ENCODE measurements around the gene DPP10.
"Not testable (repeated sequence)": the region's sequence is repeated elsewhere in the genome, so short reads cannot be mapped to it uniquely, and the experiment has no call there.

The DPP10 gene

DNA sequence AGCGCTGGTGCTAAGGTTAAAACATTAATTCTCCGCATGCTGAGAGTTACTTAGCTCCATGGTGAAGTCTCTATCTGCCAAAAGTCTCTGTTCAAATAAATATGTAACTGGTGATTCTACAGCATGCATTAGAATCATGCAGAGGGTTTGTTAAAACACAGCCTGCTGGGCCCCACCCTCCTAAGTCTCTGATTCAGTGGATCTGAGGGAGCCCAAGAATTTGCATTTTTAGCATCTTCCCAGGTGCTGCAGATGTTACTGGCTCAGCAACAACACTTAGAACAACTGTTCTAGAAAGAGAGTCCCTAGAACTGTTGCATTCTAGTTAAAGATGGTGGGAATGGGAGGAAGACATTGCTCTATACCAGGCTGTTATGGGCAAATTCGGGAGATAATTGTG is 73.4 kb downstream of the DPP10 start:
- DNase-seq (ENCODE audit: low spot score) = no peak

DNA sequence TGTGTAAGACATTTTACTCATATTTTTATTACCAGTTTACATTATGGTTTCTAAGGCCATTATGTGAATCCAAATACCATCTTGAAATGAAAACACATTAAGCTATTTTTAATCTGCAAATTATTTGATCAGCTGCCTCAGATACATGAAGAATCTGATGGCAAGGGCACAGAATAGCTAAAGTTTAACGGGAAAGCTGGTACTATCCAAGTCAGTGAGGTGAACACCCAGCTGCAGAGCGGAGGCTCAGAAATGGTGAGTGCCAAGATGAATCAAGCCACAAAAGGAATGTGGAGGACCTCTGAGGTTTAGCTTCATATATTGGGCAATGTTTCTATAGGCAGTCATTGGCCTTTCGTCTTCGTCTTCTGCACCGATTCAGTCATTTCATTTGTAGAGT is 75.1 kb downstream of the DPP10 start:
- DNase-seq (ENCODE audit: low spot score) = no peak

DNA sequence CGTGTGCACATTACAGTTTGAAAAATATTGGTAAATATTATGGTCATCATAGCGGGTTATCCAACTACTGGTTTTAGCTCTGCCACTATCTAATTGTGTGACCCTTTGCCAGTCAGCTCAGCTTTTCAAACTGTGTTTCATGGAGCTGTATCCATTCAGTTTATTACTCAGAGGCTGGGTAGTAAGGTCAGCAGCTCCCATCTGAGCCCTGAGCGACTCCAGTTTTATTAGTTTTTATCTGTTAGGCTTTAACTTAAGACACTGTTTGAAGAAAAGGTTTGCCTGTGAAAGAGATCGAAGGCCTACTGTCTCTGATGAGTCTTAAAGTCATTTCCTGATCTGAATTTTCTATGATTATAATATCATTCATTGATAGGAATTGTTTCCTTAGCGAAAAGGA is 76.3 kb downstream of the DPP10 start:
- no peak for DNase-seq (ENCODE audit: low spot score)

DNA sequence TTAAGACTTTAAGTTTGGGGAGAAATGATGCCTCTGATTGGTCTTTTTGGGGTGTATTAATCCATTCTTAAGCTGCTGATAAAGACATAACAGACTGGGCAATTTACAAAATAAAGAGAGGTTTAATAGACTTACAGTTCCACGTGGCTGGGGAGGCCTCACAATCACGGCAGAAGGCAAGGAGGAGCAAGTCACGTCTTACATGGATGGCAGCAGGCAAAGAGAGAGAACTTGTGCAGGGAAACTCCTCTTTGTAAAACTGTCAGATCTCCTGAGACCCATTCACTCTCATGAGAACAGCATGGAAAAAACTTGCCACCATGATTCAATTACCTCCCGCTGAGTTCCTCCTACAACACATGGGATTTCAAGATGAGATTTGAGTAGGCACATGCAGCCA is 80.2 kb downstream of the DPP10 start:
- DNase-seq (ENCODE audit: low spot score) = not testable (repeated sequence)

DNA sequence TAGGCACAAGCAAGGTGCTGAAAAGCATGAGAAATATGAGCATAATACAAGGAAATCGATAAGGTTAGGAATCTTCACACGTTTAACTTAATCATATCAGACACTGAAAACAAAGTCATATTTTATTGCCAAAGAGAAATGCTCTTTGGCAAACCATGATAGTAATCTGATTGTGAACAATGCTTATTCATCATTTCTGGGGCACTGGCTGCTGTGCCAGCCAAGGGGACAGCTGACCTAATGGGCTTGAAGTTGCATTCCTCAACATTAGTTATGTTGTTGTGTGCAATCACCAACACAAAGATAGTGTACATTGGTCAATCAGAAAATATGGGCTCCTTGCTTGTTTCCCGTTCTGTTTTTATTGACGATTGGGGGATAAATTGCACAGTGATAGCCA is 83.5 kb downstream of the DPP10 start:
- DNase-seq (ENCODE audit: low spot score) = no peak

DNA sequence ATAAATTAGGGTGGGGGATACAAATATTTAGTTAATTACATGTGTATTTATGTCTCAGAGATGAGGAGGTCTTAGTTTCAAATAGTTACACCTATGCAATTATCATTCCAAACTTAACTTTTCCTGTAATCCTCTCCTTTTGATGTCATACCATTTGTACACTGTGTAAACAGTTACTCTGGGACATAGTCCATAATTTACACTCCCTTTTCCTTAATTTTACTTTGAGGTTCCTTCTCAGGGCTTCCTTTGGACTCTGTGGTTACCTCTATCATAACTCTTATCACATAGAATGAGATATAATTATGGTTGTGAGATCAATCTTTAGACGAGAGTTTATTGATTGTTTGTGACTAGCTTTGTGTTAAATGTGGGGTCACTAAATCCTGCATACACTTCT is 84.4 kb downstream of the DPP10 start:
- DNase-seq (ENCODE audit: low spot score) = no peak

DNA sequence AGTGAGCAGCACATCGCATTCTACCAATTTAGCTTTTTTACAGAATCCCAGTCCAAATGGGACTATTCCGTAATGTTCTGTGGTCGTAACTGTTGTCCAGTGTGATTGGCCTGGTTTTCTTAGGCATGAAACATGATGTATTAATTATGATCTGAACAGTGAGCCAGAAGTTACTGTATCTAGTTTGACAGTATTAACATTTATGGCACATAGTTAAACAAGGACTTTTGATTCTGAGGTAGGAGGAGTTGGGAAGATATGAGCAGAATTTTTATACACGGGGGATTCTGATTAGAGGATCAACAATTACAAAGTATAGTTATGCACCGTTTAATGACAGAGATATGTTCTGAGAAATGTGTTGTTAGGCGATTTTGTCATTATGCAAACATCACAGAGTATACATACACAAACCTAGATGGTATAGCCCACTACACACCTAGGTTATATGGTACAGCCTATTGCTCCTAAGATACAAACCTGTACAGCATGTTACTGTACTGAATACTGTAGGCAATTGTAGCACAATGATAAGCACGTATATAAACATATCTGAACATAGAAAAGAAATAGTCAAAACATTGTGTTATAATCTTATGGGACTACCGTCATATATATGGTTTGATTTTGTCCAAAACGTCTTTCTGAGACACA is 85.0 kb downstream of the DPP10 start:
- DNase-seq (ENCODE audit: low spot score) = no peak

DNA sequence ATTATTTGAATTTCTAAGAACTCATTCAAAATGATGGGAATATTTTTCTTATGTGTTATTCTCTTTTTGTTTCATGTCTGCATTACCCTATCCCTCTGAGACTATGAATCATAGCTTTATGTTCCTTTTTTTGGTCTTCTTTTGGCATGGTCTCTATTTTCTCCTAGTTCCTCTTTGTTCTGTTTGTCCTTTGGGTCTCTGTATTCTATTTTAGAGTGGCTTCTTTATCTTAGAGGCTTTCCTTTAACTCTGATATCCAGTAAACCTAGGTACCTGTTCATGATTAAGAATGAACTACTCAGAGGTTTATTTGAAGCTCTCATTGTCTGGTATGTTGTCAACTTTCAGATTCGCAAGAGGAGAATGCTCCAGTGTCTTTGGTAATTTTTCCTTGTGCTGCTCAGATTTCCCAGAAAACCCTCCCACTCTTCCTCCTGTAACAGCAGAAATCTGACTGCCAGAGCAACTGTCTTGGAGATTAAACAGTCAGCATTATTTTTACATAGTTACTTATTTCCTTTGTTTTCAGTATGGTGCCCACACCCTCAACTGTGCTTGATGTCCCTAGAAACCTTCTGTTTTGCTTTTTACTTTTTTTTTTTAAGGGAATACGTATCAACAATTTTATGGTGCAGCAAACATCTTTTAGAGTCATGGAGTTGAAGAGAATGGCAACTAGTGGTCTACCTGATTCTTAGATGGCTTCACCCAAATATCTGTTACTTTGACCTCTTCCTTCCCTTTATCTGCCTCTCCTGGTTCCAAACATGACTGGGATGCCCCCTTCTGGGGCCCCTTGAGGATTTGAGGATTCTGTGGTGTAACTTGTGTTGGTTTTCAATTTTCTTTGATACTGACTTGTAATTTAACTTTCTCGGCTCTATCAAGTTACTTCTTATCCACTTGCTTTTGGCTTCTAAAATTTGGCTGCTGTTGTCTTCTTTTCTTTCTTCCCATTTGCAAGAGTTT is 92.0 kb downstream of the DPP10 start:
- no peak for DNase-seq (ENCODE audit: low spot score)

DNA sequence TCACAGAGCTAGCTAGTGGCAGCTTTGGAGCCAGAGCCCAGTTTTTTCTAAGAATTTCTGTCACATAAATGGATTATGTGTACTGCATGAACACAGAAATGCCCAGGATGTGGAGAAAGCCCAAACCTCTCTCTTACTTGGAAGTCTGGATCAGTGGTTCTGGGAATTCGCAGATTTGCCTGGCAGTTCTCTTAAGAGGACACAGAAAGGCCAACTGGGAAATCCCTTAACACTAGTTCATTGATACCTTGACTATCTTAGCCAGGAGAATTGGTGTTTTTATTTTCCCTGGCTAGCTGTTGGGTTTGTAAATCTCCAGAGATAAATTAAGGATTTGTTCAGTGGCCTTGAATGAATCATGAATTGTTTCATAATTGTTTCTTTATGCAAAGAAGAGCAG is 95.3 kb downstream of the DPP10 start:
- DNase-seq (ENCODE audit: low spot score) = no peak

DNA sequence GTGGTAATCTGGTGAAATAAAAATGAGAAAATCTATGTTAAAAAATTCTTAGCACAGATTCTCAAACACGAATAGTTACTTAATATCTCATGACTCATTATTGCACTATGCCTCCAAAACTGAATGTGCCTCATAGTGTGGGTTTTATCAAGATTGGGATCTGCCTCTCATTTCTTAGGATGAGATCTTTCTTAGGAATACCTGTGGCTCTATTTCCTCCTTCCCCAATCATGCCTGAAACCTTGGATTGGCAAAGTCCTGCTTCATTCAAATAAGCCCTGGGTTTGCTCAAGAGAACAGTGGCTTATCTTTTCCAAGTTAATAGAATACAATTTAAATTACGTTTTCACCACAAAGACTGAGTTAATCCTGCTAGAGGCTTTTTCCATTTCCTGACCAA is 100.3 kb downstream of the DPP10 start:
- DNase-seq (ENCODE audit: low spot score) = no peak

DNA sequence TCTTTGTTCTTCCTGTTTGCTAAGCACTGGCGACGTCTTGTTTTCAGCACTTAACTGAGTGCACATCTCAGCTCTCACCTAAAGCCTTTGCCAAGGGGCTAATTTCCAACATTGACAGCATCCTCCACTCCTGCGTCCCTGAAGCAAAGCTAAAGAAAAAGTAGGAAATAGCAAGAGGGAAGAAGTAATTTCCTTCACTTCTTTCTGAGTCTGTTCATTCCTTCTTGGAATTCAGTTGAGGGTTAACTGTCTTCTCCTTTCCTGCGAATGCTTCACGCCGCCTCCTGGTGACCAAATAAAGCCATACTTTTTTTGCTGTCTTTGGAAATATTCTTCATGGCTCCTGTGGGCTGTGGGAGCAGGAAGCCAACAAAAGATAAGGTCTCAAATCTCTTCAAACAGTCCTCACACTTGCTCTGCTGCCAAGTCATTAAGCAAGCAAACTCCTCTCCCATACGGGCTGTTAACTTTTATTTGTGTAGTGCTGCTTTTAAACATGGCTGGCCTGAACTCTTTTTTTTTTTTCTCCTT is 100.9 kb downstream of the DPP10 start:
- no peak for DNase-seq (ENCODE audit: low spot score)

DNA sequence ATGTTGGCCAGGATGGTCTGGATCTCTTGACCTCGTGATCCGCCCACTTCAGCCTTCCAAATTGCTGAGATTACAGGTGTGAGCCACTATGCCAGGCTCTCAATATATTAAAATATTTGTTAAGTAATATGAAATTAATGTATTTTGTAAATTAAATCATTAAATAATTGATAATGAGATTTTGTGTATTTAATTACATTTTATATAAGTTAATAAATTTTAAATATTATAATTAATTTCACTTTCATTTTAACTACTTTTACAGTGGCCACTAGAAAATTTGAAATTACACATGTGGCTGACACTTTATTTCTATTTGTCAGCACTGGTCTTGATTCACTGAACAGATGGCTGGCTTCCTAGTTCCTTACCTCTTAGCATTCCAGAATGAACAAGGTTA is 102.6 kb downstream of the DPP10 start:
- no peak for DNase-seq (ENCODE audit: low spot score)

DNA sequence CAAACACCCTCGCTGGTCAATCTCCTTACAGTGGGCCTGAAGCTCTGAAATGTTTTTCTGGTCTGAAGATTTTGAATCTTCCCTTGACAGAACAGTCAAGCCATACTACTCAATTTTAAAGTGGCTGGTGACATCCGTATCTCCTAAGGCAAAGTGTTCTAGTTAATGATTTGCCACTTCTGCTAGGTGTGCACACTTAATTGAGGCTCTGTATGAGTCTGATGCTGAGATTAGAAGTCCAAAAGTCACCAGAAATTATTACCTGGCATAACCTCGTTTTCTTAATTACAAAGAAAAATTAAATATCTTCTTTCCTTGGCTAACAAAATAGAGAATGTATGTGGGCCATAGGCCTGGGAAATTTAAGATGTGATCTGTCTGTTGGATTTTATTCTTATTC is 104.1 kb downstream of the DPP10 start:
- DNase-seq (ENCODE audit: low spot score) = no peak

DNA sequence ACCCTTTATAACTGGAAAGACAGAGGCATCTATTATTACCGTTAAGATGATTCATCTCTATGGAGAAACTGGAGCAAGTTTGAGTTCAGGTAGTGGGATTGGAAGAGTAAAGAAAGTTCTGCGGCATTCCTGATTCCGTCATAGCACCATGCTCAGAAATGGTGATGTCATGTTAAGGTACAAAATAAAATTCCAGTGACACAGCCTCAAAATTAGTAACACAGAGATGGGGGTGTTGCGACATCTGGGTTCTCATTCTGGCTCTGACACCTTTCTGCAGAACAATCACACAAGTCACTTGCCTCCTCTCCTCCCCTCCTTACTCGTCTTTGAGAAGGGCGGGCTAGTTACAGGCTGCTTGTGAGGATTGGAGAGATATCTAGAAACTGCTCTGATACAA is 105.7 kb downstream of the DPP10 start:
- DNase-seq (ENCODE audit: low spot score) = no peak

DNA sequence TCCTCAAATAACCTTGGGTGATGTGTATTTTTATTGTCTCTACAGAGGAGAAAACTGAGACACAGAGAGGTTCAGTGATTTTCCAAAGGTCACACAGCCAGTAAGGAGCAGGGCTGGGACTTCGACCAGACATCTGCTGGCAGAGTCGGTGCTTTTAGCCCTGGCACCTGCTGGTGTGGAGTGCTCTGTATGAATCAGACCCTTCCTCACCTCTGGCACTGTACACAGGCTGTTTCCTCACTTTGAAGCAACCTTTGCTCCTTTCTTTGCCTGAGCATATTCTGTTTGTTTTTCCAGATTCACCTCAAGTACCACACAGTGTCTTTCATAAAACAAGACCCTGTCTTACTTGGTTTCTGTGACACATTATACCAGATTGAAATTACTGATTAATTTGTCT is 107.9 kb downstream of the DPP10 start:
- no peak for DNase-seq (ENCODE audit: low spot score)

DNA sequence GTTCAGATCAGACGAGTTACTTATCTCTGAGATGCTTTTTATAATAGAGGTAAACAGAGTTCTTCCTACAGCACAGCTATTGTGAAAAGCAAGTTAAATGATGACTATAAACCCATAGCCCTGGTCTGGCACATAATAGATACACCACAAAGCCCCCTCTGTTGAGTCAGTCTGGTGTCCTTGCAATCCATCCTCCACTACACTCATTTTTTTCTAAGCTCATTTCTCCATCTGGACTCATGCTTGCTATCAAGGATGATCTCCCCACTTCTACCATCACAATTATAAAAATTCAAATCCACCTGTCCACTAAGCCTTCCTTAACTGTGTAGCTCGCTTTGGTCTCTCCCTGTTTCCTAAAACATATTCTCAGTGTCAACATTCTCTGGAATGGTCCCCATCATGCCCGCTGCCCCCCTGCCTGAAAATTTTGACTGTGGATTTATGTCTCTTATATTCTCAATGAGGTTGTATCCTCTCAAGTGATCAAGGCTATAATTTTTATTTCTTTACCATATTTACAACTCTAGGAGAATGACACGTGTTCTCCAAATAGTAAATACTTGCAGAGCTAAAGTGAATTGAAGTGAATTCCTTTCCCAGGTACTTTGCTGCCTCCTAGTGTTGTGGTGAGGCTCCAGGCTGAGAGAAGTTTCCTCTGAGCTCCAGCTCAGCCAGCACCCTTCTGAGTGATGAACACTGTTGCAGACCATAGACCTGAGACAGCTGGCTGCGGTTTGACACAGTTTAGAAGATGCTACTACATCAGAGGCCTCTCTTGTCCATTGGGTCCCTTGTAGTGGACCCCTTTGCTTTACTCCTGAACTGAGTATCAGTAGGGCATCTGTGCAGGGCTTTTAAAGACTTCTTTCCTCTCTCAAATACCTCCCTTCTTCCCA is 108.7 kb downstream of the DPP10 start:
- peak; percentile 22 for DNase-seq (ENCODE audit: low spot score)

DNA sequence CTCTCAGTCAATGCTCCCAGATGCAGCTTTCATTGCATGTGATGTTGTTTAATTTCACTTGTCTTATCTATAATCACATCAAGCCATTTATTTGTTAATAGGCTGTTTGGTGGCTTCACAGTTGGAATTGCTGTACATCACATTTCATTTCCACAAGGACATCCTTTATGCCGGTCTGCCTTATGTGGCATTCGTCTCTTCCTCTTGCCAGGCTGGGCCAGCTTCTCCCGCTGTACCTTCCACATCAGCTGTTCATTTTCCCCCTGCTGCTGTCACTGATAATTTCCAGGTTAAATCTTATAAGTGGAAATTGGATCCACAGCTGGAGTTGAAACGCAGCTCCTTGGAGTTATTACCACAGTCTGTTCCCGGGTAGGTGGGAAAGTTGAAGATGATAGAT is 110.6 kb downstream of the DPP10 start:
- no peak for DNase-seq (ENCODE audit: low spot score)

DNA sequence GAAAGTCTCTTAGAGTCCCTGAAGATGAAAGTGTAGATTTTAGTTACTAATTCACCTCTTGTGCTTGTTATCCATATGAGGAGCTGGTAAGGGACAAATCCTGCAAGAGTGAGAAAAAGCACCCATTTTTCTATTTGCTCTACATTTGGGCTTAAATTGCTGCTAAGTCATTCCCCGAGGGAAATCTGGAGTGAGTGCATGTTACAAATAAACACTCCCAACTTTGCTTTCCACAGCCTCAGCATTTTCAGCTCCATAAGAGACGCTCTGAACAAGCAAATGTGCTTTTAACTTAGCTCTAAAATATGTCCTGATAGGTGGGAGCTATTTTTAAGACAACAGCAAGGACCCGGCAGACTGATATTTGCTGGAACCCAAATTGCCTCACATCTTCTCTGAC is 126.7 kb downstream of the DPP10 start:
- DNase-seq (ENCODE audit: low spot score) = no peak

DNA sequence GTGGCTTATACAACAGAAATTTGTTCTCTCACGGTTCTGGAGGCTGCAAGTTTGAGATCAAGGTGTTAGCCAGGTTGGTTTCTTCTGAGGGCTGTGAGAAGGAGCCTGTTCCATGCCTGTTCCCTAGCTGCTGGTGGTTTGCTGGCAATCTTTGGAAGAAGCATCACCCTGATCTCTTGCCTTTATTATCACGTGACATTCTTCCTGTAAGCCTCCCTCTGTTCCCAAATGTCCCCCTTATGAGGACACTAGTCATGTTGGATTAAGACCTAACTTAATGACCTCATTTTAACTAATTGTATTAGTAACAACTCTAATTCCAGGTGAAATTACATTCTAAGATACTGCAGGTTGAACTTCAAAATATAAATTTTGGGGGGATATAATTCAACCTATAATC is 135.2 kb downstream of the DPP10 start:
- DNase-seq (ENCODE audit: low spot score) = no peak

DNA sequence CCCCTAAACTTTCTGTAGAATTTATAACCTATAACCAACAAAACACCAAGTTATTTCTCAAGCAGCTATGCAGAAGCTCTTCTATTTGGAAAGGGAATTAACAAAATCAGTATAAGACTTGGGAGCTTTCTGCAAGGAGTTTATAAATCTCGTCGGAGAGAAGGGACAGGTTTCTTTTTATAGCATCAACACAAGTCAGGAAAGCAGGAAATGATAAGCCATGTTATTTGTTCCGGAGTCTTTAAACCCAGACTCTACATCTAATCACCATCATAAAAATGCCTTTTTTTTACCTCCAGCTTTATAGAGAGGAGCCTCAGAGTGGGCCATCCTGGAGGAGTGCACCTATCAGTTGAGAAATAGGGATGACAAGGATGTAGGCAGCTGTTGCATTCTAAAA is 137.1 kb downstream of the DPP10 start:
- DNase-seq (ENCODE audit: low spot score) = no peak

DNA sequence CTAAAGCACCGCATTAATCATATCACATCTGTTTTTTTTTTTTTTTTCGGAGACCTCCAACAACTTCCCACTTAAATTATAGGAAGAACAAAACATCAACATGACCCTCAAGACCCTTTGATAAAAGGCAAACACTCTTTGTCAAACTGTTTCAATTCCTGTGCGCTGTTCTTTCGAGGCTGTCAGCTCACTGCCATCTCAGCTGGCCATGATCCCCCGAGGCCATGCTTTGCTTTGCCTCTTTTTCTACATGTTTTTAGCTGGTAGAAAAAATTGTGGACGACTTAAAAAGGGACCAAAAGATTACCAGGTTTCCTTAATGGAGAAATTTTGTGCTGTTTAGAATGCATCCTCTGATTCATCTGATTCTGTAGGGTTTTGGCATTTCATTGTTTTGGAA is 138.2 kb downstream of the DPP10 start:
- DNase-seq (ENCODE audit: low spot score) = no peak

DNA sequence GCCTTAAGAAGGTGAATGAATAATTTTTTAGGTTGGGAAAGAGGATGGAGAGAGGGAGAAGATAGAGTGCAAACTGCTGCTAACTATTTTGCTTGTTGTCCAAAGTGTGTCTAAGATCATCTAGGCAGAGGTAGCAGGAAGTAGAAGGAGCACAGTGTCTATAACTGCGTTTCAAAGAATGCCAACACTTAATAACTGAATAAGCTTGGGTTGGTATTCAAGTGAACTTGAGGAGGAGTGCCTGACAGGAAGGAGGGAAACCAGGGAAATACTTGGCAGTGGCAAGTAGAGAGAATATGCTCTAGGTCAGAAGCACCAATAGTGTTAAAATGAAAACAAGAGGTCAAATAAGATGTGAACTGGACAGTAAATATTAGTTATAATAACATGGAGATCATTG is 155.9 kb downstream of the DPP10 start:
- no peak for DNase-seq (ENCODE audit: low spot score)
